Fibroblast of mammary gland (primary cell): ENCODE measurements around the gene FERMT3.

Experiments used
- DNase-seq: peaks from one replicate; pipeline ENCODE4 v3.0.0-alpha.2; 2010; ENCODE audit warnings: low read depth
- H3K4me3 ChIP-seq: 2 replicates; pipeline ENCODE4 v1.5.1; 2011; ENCODE audit warnings: low read depth, mild to moderate bottlenecking, low read length, moderate library complexity; ENCODE audit not compliant: control insufficient read depth
- TF ChIP-seq, protein P1 (sequence below): conservative IDR thresholded peaks from 2 replicates; pipeline ENCODE4 v1.5.1; 2011; ENCODE audit warnings: low read depth, low read length, inconsistent platforms; ENCODE audit not compliant: control insufficient read depth, insufficient read depth

Gene FERMT3

DNA sequence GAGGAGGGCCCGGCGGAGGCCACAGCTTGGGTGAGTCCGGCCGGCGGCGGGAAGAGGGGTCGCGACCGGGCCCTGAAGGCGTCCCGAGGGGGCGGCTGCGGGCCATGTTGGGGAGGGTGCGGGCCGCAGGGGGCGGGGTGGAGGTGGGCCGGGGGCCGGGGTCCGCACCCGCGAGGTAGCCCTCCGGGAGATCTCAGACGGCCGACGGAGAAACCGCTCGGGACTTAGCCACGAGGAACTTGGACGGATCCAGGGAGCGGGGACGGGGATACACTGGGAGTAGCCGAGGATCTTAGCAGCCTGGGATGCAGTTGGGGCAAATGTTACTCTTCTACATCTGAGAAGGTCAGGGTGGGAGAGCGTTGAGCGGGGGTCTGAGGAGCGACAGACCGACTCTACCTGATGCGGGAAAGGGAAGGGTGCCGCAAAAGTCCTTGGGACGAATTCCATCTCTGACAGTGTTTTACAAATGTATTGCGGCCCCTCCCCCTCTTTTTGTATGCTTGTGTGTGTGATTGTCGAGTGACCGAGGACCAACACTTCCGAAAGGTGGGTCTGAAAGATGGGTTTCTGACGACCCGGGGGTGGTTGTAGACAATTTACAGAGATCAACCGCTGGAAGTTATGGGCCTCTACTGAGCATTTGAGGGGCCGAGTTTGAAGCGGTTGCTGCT is 19.9 kb upstream of the FERMT3 start:
- TF ChIP-seq, protein P1, sequence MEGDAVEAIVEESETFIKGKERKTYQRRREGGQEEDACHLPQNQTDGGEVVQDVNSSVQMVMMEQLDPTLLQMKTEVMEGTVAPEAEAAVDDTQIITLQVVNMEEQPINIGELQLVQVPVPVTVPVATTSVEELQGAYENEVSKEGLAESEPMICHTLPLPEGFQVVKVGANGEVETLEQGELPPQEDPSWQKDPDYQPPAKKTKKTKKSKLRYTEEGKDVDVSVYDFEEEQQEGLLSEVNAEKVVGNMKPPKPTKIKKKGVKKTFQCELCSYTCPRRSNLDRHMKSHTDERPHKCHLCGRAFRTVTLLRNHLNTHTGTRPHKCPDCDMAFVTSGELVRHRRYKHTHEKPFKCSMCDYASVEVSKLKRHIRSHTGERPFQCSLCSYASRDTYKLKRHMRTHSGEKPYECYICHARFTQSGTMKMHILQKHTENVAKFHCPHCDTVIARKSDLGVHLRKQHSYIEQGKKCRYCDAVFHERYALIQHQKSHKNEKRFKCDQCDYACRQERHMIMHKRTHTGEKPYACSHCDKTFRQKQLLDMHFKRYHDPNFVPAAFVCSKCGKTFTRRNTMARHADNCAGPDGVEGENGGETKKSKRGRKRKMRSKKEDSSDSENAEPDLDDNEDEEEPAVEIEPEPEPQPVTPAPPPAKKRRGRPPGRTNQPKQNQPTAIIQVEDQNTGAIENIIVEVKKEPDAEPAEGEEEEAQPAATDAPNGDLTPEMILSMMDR = no peak
- DNase-seq = no peak
- no peak overlapping the region for H3K4me3 ChIP-seq

DNA sequence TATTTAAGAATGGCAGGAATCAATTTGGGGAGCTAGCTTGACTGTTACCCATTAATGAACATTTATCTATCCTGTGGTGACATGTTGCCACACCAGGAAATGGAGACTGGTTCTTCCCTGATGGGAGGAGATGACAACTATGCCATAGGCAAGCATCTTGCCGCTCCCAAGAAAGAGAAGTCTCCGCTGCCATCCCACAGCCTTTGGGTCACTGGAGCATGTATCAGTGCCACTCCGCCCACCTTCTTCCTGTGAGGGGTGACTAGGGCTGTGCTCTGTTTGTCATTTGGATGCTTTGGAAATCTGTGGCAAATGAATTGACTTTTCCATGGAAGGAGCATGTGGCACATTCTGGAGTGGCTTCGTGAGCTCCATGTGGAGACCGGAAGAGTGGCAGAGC is 14.1 kb upstream of the FERMT3 start:
- TF ChIP-seq, protein P1 = no peak
- H3K4me3 ChIP-seq = no peak overlapping the region
- DNase-seq = no peak

- TF ChIP-seq, protein P1 = no peak
- no peak for DNase-seq
- no peak overlapping the region for H3K4me3 ChIP-seq
Measured at GRCh38 chr11:64196626-64197025, 9.9 kb upstream of the FERMT3 start.

DNA sequence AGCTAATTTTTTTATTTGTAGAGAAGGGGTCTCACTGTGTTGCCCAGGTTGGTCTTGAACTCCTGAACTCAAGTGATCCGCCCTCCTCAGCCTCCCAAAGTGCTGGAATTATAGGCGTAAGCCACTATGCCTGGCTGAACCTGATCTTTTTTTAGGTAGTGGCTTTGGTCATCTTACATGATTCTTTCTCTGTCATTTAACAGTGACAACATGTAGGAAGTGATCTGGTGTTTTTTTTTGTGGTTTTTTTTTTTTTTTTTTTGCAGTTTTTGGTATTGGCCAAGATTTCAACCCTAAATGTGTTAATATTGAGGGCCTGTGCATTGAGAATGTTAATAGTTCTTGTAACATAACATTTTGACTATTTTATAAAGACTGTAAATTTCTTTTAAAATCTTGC is 8.0 kb upstream of the FERMT3 start:
- H3K4me3 ChIP-seq = no peak overlapping the region
- no peak for DNase-seq
- TF ChIP-seq, protein P1 = no peak

GRCh38 chr11:64201543-64201942 is 5.0 kb upstream of the FERMT3 start:
- TF ChIP-seq, protein P1 = no peak
- H3K4me3 ChIP-seq = no peak overlapping the region
- no peak for DNase-seq

GRCh38 chr11:64202992-64203391 is 3.5 kb upstream of the FERMT3 start:
- no peak for DNase-seq
- TF ChIP-seq, protein P1 = no peak
- H3K4me3 ChIP-seq = no peak overlapping the region
